ENCODE data around the gene FCGBP. TPM values are rescaled to one million over a fixed set of nuclear protein-coding genes. Genes with fewer than 3 reads are reported as not detected.
"Not testable (repeated sequence)": the region's sequence is repeated elsewhere in the genome, so short reads cannot be mapped to it uniquely, and the experiment has no call there.

The FCGBP gene
- 3.1 TPM for total RNA-seq

DNA sequence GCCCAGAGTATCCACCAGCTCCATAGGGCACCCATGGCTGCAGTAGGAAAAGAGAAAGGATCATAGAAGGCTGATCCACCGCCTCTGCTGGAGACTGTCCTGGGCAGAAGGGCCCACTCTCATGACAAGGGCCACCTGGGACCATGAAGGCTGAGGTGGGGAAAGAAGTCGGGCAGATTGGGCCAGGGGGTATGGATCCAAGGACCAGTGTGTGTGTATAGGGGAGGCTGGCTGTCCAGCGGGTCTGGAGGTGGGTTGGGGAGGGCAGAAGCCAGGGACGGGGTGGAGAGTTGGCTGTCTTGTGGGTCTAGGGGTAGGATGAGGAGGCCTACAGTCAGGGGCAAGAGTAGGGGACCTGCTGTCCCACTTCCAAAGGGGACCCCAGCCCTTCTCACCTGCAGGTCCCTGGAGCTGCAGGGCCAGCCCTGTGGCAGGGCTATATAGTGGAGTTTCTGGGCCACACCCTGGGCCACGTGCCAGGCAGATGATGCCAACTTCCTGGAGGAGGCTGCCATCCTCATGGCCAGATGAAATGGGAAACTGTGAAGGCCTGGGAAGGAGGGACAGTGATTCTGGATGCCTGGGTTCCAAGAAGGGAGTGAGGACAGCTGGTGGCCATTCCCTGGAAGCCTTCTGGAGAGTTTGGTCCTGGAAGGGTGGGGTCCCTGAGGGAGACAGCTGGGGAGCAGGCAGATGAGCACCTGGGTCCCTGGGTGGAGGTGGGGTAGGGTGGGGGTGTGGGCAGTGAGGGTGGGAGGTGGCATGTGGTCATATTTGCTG is at the start of gene FCGBP:
Gene FCGBP, minus strand, starts transcription at position 51 of the 780 bp plus-strand sequence.
- no peak for DNase-seq

DNA sequence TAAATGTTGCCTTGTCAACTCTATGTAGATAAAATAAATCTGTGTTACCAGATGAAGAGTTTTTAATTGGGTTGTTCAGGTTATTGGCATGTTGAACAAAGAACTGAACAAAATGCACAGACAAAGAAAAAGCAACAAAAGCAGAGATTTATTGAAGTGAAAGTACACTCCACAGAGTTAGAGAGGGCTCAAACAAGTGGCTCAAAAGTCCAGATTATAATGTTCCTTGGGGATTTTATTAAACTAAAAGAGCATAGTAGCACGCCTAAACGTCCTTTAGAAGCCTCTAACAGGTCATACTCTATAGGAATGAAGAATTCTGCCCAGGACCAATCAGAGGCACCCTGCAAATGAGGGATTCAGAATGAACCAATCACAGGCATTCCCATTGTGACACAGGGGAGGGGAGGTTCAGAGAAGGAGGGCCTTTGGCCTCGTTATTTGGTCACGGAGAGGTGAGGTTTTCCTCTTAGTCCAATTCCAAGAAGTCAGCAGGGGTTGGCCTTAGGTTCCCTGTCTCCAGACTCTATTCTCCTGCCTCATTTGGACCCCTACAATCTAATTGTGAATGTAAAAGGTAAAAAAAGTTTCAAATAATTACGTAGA is 49.4 kb upstream of the FCGBP start:
- no peak for DNase-seq

DNA sequence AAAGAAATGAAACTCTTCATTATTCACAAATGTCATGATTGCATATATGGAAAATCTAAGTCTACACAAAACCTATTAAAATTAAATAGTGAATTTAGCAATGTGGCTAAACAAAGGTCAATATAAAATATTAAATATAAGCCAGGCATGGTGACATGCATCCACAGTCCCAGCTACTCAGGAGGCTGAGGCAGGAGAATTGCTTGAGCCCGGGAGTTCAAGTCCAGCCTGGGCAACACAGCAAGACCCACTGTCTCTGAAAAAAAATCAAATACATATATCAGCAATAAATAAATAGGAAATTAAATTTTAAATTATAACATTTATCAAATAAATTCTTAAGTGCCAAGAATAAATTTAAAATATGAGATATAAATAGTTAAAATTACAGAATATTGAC is 48.4 kb upstream of the FCGBP start:
- no peak for DNase-seq

DNA sequence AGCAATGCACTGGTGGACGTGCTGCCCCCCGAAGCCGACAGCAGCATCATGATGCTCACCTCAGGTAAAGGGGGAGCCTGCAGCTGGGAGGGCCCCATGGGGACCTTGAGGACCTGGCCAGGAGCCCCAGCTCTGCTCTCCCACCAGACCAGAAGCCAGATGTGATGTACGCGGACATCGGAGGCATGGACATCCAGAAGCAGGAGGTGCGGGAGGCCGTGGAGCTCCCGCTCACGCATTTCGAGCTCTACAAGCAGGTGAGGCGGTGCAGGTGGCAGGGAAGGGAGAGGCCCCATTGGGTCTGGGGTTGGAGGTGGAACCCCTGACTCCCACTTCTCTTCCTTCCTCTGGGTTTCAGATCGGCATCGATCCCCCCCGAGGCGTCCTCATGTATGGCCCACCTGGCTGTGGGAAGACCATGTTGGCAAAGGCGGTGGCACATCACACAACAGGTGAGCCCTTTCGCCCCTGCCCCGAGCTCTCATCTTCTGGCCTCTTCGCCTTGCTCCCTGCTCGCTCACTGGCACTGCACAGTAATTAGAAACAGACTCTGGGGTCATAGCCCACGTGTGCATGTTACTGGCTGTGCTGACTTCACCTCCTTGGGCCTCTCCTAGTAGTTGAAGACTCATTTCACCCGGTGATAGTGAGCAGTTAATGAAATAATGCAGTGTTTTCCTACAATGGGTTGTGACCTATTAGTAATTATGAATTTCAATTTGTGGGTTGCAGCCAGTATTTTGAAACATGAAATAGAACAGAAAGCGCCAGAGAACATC is 40.1 kb upstream of the FCGBP start:
- no peak for DNase-seq

DNA sequence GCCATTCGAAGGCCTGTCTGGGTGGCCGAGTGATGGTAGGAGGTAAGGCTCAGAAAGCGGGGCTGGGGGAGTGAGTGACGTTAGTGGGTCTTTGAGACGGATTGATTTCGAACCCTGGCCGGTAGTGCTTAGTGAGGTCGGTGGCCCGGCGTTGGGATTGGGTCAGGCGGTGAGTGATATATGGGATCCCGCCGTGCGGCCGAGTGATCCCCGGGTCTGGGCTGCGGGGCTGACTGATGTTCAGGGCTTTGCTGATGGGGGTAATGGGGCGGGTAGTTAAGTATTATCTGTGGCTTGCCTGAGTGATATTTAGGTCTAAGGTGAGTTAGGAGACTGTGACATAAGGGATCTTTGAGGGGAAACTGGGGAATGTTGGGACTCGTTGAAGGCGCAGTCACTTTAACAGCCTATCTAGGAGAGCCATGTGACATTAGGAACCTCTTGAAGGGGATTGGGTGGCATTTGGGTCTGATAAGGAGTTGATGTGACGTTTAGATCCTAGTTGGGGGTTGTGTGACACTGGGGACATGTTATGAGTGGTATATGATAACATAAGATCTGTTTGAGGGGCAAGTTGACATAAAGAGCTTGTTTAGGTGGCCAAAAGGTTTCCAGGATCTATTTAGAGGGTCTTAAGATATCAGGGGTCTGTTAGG is 37.1 kb upstream of the FCGBP start:
- no peak for DNase-seq

DNA sequence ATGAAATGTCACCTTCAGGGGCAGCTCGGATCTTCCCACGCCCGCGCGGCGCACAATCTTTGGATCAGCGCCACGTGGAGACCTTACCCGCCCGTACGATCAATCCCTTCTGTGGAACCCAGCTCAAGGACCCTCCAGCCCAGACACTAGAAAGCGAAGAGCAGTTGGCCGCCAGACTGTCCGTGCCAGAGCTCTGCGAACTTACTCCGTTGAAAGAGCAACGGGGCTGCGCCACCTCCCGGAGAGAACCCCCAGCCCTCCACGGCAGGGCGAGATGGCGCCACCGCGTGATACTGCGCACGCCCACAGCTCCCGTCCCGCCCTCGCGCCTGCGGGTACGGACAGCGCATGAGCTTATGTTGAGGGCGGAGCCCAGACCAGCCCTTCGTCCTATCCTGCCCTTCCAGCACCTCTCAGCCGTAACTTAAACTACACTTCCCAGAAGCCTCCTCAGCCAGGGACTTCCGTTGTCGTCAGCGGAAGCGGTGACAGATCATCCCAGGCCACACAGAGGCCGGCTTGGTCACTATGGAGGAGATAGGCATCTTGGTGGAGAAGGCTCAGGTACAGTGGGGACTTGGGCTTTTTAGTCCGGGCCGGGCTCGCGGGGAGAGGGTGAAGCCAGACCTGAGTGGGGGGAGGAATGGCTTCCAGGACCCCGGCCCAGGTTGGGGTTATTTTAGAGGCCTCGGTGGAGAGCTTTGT is 36.4 kb upstream of the FCGBP start, which contains the start of gene PSMC4:
Gene PSMC4, plus strand, starts transcription at position 491 of the 705 bp plus-strand sequence. Its CDS starts 38 bp downstream, at position 529.
- peak; percentile 98 for DNase-seq

DNA sequence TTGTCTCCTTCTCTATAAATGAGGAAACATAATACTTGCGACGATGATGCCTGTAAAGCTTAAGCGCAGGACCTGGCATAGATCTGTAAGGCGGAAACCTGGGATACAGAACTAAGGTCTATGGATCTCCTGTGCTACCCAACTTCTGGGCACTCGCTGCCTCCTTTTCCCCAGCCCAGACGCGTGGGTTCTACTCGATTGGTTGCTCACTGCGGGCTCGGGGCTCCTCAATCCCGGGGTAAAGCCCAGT is 35.9 kb upstream of the FCGBP start:
- DNase-seq = no peak

DNA sequence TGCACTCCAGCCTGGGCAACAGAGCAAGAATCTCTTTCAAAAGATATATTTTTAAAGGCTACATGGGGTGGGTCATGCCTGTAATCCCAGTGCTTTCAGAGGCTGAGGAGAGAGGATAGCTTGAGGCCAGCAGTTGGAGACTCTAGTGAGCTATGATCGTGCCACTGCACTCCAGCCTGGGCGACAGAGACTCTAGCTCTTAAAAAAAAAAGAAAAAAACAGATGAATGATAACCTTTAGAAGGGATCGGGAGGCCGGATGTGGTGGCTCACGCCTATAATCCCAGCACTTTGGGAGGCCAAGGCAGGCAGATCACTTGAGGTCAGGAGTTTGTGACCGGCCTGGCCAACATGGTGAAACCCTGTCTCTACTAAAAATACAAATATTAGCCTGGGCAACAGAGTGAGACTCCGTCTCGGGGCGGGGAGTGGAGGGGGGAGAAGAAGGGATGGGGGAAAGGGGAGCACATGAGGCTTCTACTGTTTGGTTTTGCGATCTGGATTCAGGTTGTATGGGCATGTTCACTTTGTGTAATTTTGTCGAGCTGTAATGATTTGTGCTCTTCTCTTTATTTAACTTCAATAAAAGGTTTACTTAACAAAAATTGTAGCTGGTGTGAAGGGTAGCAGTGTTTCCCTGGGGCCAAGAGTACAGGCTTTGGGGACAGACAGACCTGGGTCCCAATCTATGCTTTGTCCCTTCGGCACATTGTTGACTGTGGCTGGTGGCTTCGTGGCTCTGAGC is 35.4 kb upstream of the FCGBP start:
- DNase-seq = no peak

DNA sequence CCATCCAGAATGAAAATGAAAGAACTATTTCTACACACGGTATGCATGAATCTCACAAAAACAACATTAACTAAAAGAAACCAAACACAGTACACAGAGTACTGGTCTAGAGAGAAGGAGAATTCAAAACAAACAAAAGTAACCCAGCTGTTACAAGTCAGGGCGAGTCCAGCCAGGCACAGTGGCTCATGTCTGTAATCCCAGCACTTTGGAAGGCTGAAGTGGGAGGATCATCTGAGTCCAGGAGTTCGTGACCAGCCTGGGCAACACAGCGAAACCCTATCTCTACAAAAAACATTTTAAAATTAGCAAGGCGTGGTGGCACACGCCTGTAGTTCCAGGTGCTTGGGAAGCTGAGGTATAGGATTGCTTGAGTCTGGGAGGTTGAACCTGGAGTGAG is 34.8 kb upstream of the FCGBP start:
- no peak for DNase-seq

DNA sequence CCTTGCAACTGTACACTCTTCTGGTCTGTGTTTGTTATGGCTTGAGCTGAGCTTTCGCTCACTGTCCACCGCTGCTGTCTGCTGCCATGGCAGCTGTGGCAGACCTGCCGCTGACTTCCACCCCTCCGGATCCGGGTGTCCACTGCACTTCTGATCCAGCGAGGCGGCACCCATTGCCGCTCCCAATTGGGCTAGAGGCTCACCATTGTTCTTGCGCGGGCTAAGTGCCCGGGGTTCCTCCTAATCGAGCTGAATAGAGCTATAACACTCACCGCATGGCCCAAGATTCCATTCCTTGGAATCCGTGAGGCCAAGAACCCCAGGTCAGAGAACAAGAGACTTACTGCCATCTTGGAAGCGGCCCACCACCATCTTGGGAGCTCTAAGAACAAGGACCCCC is 34.4 kb upstream of the FCGBP start:
- DNase-seq = no peak

DNA sequence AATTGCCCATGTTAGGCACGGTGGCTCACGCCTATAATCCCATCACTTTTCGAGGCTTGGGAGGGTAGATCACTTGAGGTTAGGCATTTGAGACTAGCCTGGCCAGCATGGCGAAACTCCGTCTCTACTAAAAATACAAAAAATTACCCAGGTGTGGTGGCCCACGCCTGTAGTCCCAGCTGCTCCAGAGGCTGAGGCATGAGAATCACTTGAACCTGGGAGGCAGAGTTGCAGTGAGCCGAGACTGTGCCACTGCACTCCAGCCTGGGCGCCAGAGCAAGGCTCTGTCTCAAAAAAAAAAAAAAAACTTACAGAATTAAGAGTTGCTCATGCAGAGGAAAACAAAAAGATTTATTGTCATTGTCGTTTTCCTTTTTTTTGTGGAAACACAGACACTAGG is 33.1 kb upstream of the FCGBP start:
- no peak for DNase-seq

DNA sequence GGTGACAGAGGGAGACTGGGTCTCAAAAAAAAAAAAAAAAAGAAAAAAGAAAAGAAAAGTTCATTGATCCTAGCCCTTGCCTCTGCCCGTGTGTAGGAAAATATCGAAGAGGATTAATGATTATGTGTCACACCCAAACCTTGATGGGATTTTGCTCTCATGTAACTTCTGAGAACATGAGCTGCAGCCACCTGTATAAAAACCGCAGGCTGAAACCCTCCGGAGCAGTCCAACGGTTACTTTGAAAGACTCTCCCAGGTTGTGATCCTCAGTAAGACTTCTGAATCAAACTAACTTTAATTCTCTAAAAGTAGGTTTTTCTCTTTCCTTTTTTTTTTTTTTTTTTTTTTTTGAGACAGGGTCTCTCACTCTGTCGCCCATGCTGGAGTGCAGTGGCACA is 32.2 kb upstream of the FCGBP start:
- DNase-seq = no peak

DNA sequence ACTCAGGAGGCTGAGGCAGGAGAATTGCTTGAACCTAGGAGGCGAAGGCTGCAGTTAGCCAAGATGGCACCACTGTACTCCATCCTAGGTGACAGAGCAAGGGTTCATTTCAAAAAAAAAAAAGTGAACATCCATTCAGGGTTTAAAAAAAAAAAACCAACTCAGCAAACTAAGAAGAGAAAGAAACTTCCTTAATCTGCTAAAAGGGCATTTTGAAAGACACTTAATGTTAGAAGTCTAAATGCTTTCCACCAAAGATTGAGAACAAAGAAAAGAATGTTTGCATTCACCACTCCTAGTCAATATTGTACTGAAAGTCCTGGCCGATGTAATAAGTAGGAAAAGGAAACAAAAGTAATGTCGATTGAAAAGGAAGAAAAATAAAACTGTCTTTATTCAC is 29.5 kb upstream of the FCGBP start:
- no peak for DNase-seq

DNA sequence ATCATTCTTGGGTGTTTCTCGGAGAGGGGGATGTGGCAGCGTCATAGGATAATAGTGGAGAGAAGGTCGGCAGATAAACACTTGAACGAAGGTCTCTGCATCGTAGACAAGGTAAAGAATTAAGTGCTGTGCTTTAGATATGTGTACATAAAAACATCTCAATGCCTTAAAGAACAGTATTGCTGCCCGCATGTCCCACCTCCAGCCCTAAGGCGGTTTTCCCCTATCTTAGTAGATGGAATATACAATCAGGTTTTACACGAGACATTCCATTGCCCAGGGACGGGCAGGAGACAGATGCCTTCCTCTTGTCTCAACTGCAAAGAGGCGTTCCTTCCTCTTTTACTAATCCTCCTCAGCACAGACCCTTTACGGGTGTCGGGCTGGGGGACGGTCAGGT is 25.0 kb upstream of the FCGBP start:
- not testable (repeated sequence) for DNase-seq

DNA sequence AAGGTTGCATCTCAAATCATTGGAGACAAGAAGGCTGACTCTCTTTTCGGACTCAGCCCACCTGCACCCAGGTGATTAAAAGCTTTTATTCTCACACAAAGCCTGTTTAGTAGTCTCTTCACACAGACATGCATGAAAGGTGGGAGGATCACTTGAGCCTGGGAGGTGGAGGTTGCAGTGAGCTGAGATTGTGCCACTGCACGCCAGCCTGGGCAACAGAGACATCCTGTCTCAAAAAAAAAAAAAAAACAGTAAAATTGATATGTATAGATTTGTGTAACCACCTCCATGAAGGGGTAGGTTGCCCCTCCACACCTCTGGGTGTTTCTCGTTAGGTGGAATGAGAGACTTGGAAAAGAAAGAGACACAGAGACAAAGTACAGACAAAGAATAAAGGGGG is 24.5 kb upstream of the FCGBP start:
- not testable (repeated sequence) for DNase-seq

DNA sequence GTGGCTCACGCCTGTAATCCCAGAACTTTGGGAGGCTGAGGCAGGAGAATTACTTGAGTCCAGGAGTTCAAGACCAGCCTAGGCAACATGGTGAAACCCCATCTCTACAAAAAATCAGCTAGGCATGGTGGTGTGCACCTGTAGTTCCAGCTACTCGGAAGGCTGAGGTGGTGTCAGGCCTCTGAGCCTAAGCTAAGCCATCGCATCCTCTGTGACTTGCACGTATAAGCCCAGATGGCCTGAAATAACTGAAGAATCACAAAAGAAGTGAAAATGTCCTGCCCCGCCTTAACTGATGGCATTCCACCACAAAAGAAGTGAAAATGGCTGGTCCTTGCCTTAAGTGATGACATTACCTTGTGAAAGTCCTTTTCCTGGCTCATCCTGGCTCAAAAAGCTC is 23.5 kb upstream of the FCGBP start:
- DNase-seq = not testable (repeated sequence)

DNA sequence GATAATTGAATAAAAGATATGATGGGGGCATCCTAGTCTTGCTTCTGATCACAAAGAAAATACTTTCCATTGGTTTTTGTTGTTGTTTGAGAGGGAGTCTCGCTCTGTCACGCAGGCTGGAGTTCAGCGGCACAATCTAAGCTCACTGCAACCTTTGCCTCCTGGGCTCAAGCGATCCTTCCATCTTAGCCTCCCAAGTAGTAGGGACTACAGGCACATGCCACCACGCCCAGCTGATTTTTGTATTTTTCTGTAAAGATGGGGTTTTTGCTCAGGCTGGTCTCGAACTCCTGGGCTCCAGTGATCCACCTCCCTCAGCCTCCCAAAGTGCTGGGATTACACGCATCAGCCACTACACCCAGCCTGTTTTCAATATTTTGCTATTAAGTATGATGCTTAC is 19.5 kb upstream of the FCGBP start:
- no peak for DNase-seq

DNA sequence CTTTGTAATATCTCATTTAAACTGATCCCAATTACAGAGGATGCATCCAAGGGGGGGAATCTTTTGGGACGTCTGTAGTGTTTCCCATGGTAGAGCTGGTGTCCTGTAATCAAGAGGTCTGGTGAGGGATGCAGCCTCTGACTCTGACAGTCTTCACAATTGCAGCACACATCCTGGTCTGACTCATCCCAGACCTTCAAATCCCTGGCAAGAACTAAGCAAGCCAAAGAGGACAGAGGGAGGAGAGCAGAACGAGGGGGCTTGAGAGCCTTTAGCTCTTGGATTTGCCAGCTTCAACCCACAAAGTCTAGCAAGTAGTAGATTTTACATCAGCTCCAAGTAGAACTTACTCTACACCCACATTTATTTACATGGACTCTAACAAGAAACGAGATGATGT is 17.3 kb upstream of the FCGBP start:
- DNase-seq = no peak

DNA sequence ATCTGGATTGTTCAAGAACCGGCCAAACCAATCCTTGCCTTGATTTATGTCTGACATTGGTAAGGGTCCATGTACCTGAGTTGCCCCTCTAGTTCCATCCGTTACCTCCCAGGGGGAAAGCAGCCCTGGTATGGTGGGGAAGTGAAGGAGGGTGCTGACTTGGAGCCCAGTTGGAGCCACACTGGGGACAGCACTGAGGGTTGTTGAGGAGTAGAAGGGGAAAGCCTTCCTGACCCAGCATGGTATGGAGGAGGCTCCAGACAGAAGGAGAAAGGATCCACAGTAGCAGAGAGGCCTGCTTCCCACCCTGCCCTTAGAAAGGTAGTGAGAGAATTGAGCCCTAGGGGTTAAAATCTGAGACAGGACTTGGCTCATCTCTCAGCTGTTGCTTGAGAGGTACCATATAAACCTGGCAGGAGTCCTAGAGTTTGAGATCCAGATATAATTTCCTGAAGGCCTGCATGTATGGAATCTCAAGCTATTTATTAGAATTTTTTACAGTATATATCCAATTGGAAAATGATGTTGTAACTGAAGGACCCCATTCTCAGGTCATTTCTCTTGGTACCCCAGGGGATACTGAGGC is 16.7 kb upstream of the FCGBP start:
- DNase-seq = no peak

DNA sequence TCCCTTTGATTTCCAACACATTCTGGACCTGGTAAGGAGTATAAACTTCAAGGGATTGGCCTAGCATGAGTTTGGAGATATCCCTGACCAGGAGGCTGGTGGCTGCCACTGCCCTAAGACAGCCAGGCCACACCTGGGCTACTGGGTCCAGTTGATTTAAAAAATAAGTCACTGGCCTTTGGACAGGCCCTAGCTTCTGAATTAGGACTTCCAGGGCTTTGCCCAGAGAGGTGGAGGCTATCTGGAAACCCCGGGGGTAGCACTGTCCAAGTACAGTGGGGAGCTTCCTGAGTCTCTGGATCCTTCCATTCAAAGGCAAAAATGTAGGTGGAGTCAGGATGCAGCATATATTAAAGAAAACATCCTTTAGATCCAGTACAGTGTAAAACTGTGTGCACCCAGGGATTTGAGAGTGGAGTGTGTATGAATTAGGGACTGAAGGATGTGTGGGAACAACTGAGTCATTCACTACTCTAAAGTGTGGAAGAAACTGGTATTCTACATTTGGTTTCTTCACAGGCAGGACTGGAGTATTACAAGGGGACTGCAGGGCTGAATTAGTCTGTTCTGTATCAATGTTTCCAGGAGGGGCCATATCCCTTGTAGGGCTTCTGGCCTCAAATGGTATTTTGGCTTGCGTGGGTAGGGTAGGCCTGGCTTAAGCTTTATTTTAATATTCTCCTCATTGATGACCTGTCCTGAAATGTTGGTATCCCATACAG is 14.8 kb upstream of the FCGBP start:
- no peak for DNase-seq

DNA sequence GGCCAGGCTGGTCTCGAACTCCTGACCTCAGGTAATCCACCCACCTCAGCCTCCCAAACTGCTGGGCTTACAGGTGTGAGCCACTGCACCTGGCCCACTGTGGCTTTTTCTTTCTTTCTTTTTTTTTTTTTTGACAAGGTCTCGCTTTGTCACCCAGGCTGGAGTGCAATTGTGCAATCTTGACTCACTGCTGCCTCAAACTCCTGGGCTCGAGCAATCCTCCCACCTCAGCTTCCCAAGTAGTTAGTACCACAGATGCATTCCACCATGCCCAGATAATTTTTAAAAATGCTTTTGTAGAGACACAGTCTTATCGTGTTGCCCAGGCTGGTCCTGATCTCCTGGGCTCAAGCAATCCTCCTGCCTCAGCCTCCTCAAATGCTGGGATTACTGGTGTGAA is 12.1 kb upstream of the FCGBP start:
- no peak for DNase-seq
